Fibroblast of lung (primary cell): ENCODE measurements around the gene SLC17A6.

Source experiments
- EZH2 ChIP-seq: IDR thresholded peaks from 2 replicates; pipeline ENCODE4 v1.5.1; 2012; ENCODE audit warnings: low read length, control low read depth, mild to moderate bottlenecking; ENCODE audit errors: missing control alignments
- TF ChIP-seq, protein P1 (sequence below), 2 donors: IDR thresholded peaks in 1 of 2; conservative IDR thresholded peaks in 1 of 2; 1 replicate in 1 of 2; 2 replicates in 1 of 2; pipeline ENCODE4 v1.5.1; 2011 to 2012; ENCODE audit warnings: low read length in 2 of 2, control low read depth in 1 of 2, inconsistent platforms in 1 of 2, low read depth in 1 of 2, mild to moderate bottlenecking in 1 of 2

DNA sequence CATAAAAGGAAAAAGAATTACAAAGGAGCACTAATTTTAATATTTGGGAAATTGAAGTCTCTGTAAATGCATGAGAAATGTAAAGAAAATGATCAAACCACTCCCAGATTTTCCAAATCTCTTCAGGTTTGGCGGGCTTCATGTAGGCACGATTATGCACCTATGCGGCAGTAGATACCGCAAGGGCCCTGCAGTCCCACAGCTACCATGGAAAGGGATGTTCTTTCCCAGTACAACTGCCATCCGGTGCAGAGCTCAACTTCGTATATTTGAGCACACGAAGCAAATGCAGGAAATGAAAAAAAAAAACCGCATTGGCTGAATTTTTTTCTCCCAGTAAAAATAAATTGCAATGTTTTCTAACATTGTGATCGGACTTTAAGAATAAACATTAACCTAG, 1.4 kb downstream of the SLC17A6 start:
- TF ChIP-seq, protein P1, sequence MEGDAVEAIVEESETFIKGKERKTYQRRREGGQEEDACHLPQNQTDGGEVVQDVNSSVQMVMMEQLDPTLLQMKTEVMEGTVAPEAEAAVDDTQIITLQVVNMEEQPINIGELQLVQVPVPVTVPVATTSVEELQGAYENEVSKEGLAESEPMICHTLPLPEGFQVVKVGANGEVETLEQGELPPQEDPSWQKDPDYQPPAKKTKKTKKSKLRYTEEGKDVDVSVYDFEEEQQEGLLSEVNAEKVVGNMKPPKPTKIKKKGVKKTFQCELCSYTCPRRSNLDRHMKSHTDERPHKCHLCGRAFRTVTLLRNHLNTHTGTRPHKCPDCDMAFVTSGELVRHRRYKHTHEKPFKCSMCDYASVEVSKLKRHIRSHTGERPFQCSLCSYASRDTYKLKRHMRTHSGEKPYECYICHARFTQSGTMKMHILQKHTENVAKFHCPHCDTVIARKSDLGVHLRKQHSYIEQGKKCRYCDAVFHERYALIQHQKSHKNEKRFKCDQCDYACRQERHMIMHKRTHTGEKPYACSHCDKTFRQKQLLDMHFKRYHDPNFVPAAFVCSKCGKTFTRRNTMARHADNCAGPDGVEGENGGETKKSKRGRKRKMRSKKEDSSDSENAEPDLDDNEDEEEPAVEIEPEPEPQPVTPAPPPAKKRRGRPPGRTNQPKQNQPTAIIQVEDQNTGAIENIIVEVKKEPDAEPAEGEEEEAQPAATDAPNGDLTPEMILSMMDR (conservative IDR thresholded peaks at IDR 0.05 in 1 of 2, IDR thresholded peaks at IDR 0.05 in 1 of 2; ENCODE audit: low read depth in 1 of 2, low read length in 2 of 2): no peak
- TF ChIP-seq EZH2: no peak
